Choroid plexus epithelial cell (primary cell): ENCODE results near the gene MBP.

Experiments
- DNase-seq: peaks from one replicate; pipeline ENCODE4 v3.0.0-alpha.2; 2010; ENCODE audit warnings: low read depth
- H3K4me3 ChIP-seq: 2 replicates; pipeline ENCODE4 v1.5.1; 2011; ENCODE audit warnings: low read depth, mild to moderate bottlenecking, control low read depth, low read length, moderate library complexity
- CTCF ChIP-seq: conservative IDR thresholded peaks from 2 replicates; pipeline ENCODE4 v1.5.1; 2011; ENCODE audit warnings: low read depth, mild to moderate bottlenecking, control low read depth, inconsistent platforms, low read length, moderate library complexity

MBP gene

GRCh38 chr18:77069931-77070330, 62.7 kb downstream of the MBP start:
- no peak for TF ChIP-seq CTCF
- no peak overlapping the region for H3K4me3 ChIP-seq
- DNase-seq = peak; percentile 37

GRCh38 chr18:77069482-77069881, 63.1 kb downstream of the MBP start:
- no peak for DNase-seq

GRCh38 chr18:77068321-77069312, 64.0 kb downstream of the MBP start:
- DNase-seq = peak; percentile 83
- no peak overlapping the region for H3K4me3 ChIP-seq
- peak; percentile 45 for TF ChIP-seq CTCF

More at GRCh38 chr18:77069482-77069881, 63.1 kb downstream of the MBP start:
- no peak overlapping the region for H3K4me3 ChIP-seq
- TF ChIP-seq CTCF = no peak

- TF ChIP-seq CTCF = peak; percentile 30
- DNase-seq = peak; percentile 98
- no peak overlapping the region for H3K4me3 ChIP-seq
Measured at GRCh38 chr18:77067291-77068061, 65.1 kb downstream of the MBP start.

GRCh38 chr18:77066689-77067088, 65.9 kb downstream of the MBP start:
- DNase-seq = no peak
- TF ChIP-seq CTCF = no peak

GRCh38 chr18:77066101-77066500, 66.5 kb downstream of the MBP start:
- no peak overlapping the region for H3K4me3 ChIP-seq
- no peak for DNase-seq
- no peak for TF ChIP-seq CTCF

More at GRCh38 chr18:77066689-77067088, 65.9 kb downstream of the MBP start:
- no peak overlapping the region for H3K4me3 ChIP-seq
